Adipocyte (in vitro differentiated cells): ENCODE data around the gene SPATA17.
A peak's percentile ranks its signal among the peaks of the same experiment; 100 is the strongest.

Experiments
- DNase-seq: peaks from one replicate; pipeline ENCODE4 v3.0.0-alpha.2; 2015; ENCODE audit warnings: low read depth
- H3K27me3 ChIP-seq: replicated peaks from 2 replicates; pipeline ENCODE4 v1.7.0; 2013; ENCODE audit warnings: mild to moderate bottlenecking, low read length, moderate library complexity; ENCODE audit not compliant: control insufficient read depth, insufficient read depth
- H3K36me3 ChIP-seq: 2 replicates; pipeline ENCODE4 v1.7.0; 2013; ENCODE audit warnings: low read length, mild to moderate bottlenecking, moderate library complexity; ENCODE audit not compliant: control insufficient read depth, insufficient read depth, severe bottlenecking
- H3K4me1 ChIP-seq: 2 replicates; pipeline ENCODE4 v1.7.0; 2013; ENCODE audit warnings: mild to moderate bottlenecking, low read length, moderate library complexity; ENCODE audit not compliant: control insufficient read depth, insufficient read depth
- H3K4me3 ChIP-seq: 2 replicates; pipeline ENCODE4 v1.7.0; 2013; ENCODE audit warnings: mild to moderate bottlenecking, low read length, moderate library complexity
- H3K9ac ChIP-seq: 2 replicates; pipeline ENCODE4 v1.7.0; 2013; ENCODE audit warnings: mild to moderate bottlenecking, low read length, moderate library complexity
- H3K9me3 ChIP-seq: 2 replicates; pipeline ENCODE4 v1.7.0; 2013; ENCODE audit warnings: mild to moderate bottlenecking, low read length, moderate library complexity; ENCODE audit not compliant: control insufficient read depth

Gene SPATA17

DNA sequence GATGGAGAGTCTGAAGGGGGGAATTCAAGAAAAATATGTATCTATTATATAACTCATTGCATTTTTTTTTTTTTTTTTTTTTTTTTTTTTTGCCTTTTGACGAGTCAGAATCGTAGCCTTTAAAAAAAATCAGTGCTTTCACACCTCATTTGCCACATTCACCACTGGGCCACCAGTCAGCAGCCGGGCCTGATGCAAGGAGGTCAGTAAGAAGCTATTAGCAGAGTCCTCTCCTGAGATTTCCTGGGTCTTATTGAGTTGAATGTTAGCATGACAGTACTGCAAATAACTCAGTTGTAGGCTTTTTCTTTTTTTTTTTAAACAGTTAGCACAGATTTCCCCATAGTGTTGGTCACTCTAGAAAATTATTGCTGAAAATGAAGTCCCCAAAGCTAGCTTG is 139.8 kb downstream of the SPATA17 start:
- no peak for DNase-seq
- Histone ChIP-seq H3K4me3 (no peak overlapping the region), H3K36me3 (no peaks in the 10 kb centered on the region), H3K9ac (no peak overlapping the region), H3K9me3 (no peaks in the 10 kb centered on the region), H3K4me1 (peaks cover 3% of the 10 kb centered on the region), H3K27me3 (no peaks in the 10 kb centered on the region)

DNA sequence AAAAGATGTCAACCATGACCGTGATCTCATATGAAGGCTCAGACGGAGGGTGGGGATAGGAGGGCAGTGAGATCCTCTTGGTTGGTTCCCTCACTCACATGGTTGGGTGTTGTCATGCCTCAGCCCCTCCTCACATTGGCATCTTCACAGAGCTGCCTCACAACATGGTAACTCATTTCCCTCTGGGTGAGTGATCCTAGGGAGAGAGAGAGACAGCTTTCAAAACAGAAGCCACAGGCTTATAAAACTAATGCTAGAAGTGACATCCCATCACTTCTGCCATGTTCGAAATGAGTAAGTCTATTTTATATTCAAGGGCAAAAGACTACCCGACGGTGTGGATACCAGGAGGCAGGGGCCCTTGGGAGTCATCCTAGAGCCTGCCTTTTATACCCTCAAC is 145.5 kb downstream of the SPATA17 start:
- Histone ChIP-seq H3K4me1 (no peaks in the 10 kb centered on the region), H3K36me3 (no peaks in the 10 kb centered on the region), H3K9ac (no peak overlapping the region), H3K27me3 (no peaks in the 10 kb centered on the region), H3K9me3 (no peaks in the 10 kb centered on the region), H3K4me3 (no peak overlapping the region)
- no peak for DNase-seq

DNA sequence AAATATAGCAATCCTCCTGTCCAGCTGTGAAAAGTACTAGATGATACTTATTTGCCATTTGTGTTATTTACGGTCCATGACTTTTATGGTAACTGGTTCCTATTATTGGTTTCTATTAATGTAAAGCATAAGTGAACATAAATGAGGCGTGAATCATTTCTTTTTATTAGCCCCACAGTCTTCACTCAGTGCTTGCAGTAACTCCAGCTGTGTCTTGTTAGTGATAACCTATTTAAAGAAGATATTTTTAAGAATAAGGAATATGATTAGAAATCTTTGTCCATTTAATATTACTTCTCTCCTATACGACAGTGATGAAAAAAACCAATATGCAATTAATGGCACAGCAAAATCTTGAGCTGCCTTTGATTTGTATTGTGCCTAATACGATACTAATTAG is 149.9 kb downstream of the SPATA17 start:
- Histone ChIP-seq H3K36me3 (no peaks in the 10 kb centered on the region), H3K9ac (no peak overlapping the region), H3K4me1 (no peaks in the 10 kb centered on the region), H3K27me3 (no peaks in the 10 kb centered on the region), H3K4me3 (no peak overlapping the region), H3K9me3 (no peaks in the 10 kb centered on the region)
- DNase-seq = no peak

DNA sequence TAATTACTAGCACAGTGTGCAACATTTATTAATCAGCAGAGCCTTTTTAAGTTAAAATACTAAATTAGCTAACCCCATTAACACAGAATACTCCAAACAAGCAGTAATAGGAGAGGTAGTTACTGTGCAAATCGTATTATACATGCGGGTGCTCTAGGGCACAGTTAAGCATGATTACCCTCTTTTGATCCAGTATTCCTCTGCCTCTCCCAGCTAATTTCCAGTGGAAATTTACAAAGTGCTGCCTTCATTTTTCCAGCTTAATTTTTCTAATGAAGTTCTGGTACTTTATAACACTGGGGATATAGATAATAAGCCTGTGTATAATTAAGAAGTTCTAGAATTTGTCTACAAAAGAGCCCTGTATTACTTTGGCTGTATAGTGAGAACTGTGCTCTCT is 159.9 kb downstream of the SPATA17 start:
- Histone ChIP-seq H3K4me1 (no peaks in the 10 kb centered on the region), H3K9me3 (no peaks in the 10 kb centered on the region), H3K27me3 (no peaks in the 10 kb centered on the region), H3K9ac (no peak overlapping the region), H3K36me3 (no peaks in the 10 kb centered on the region), H3K4me3 (no peak overlapping the region)
- DNase-seq = no peak

DNA sequence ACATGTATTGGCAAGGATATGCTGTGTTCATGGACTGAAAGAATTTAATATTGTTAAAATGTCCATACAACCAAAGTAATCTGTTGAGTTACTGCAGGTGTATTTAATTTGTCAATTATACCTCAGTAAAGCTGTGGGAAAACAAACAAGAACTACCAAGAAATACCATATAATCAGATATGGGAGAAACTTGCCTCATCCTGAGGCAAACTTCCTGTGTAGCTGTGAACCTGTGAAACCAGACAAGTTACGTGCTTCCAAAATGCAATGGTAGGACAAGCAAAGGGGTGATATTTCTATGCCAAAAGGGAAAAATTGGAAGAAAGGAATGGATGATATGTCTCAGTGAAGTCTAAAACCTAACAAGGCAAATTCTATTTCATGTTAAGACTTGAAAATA is 174.6 kb downstream of the SPATA17 start:
- no peaks in the 10 kb centered on the region for H3K4me1 ChIP-seq

DNA sequence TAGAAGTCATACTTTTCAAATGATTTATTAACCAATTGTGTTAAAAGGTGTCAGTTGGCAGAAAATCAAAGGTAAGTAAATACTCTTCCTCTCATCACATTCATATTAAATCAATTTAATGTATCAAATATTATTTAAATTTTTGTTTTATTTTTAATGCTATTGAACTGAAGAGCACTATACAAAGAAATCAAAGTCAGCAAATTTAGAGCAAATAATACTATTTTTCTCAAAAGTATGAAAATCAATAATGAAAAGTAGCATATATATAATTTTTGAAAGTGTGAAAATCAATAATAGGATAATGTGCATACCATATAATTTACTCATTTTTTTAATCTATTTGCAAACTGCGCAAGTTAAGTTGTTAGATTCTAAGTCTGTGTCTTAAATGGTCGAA is 181.0 kb downstream of the SPATA17 start:
- no peak for DNase-seq

More for the DNA sequence above, 174.6 kb downstream of the SPATA17 start:
- Histone ChIP-seq H3K9ac (no peak overlapping the region), H3K4me3 (no peak overlapping the region), H3K27me3 (no peaks in the 10 kb centered on the region), H3K36me3 (no peaks in the 10 kb centered on the region), H3K9me3 (no peaks in the 10 kb centered on the region)
- no peak for DNase-seq

DNA sequence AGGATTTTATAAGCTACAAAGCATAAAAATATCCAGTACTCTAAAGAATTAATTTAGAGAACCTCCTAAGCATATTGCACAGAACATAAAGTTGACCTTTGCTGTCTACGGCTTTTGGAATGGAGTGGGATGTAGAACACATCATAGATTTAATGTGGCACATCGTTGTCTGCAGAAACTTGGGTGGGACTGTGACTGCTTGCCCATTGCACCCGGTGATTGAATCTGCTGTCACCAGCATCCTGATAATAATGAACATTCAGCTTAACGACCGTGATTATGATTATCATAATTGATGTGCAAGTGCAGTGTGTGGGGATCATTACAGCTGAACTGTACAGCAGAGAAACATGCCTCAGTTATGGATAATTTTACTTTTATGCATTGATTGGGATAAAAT is 181.9 kb downstream of the SPATA17 start:
- peaks cover 4% of the 10 kb centered on the region for H3K9me3 ChIP-seq
- no peaks in the 10 kb centered on the region for H3K36me3 ChIP-seq
- no peak for DNase-seq
- H3K4me1 ChIP-seq = no peaks in the 10 kb centered on the region
- no peak overlapping the region for H3K4me3 ChIP-seq
- no peaks in the 10 kb centered on the region for H3K27me3 ChIP-seq
- H3K9ac ChIP-seq = no peak overlapping the region

More for the DNA sequence above, 181.0 kb downstream of the SPATA17 start:
- Histone ChIP-seq H3K4me1 (no peaks in the 10 kb centered on the region), H3K9me3 (peaks cover 4% of the 10 kb centered on the region), H3K4me3 (no peak overlapping the region), H3K9ac (no peak overlapping the region), H3K36me3 (no peaks in the 10 kb centered on the region), H3K27me3 (no peaks in the 10 kb centered on the region)

DNA sequence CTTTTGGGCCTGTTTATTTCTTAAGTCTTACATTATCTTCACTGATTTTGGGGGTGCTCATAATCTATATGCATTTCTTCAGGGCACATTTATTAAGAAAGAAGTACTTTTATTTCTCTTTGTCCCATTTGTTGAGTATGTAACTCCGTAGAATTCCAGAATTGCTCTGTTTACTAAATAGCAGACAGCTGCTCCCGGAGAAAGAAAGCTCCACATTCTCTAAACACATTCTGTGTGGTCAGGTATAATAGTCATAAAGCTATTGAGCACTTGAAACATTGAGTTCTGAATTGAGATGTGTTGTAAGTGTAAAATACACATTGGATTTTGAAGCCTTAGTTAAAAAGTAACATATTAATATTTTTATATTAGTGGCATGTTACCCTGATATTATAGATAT is 206.5 kb downstream of the SPATA17 start:
- H3K4me1 ChIP-seq = no peaks in the 10 kb centered on the region
- no peak overlapping the region for H3K9ac ChIP-seq
- H3K36me3 ChIP-seq = no peaks in the 10 kb centered on the region
- no peak for DNase-seq
- no peaks in the 10 kb centered on the region for H3K9me3 ChIP-seq
- H3K4me3 ChIP-seq = no peak overlapping the region
- no peaks in the 10 kb centered on the region for H3K27me3 ChIP-seq

DNA sequence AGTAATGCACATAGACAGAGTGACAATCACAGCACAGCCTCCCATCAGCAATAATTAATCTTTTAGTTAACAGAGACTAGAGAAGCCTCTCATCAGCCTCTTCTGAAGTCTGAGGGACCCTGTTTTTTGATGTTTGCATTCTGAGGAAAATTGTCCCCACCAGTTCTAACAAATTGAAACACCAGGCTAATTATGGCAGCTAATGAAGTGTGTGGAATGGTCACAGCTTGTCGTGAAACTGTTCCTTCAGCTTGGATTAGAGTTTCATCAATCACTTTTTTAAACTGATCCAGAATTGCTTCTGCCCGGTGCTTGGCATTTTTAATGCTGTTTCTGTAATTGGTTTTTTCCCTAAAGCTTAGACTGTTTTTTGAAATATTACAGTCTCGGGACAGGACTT is 208.0 kb downstream of the SPATA17 start:
- no peaks in the 10 kb centered on the region for H3K4me1 ChIP-seq
- DNase-seq = no peak
- H3K9ac ChIP-seq = no peak overlapping the region
- H3K36me3 ChIP-seq = no peaks in the 10 kb centered on the region
- no peak overlapping the region for H3K4me3 ChIP-seq
- no peaks in the 10 kb centered on the region for H3K9me3 ChIP-seq
- H3K27me3 ChIP-seq = no peaks in the 10 kb centered on the region

DNA sequence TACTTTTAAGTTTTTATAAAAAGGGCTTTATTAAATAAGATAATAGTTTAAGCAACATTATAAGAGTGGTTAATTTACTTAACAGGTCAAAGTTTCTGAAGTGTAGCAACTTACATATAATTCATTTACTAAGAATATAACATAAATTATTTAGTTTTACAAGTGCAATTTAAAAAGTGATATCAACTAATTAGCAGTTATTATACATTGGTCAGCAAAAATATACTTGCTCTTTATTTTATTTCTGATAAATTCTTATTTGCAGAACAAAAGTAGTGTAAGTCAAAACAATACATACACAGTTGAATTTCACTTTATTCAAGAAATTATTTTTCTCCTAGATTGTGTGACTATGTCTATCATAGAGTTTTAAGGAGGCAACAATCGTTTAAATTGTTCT is 215.6 kb downstream of the SPATA17 start:
- Histone ChIP-seq H3K9ac (no peak overlapping the region), H3K27me3 (no peaks in the 10 kb centered on the region), H3K4me1 (no peaks in the 10 kb centered on the region), H3K4me3 (no peak overlapping the region), H3K9me3 (no peaks in the 10 kb centered on the region), H3K36me3 (no peaks in the 10 kb centered on the region)
- DNase-seq = no peak

DNA sequence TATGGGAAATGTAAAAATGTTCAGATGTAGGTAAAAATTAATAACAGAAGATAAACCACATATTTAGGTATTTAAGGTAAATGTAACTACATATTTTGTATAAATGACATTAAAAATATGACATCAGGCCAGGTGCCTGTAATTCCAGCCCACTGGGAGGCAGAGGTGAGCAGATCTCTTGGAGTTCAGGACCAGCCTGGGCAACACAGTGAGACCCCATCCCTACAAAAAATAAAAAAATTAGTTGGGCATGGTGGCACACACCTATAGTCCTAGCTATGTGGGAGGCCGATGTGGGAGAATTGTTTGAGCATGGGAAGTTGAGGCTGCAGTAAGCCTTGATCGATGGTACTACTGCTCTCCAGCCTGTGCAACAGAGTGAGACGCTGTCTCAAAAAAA is 216.5 kb downstream of the SPATA17 start:
- H3K36me3 ChIP-seq = no peaks in the 10 kb centered on the region
- no peak overlapping the region for H3K4me3 ChIP-seq
- no peak for DNase-seq
- no peak overlapping the region for H3K9ac ChIP-seq
- no peaks in the 10 kb centered on the region for H3K27me3 ChIP-seq
- no peaks in the 10 kb centered on the region for H3K4me1 ChIP-seq
- no peaks in the 10 kb centered on the region for H3K9me3 ChIP-seq

DNA sequence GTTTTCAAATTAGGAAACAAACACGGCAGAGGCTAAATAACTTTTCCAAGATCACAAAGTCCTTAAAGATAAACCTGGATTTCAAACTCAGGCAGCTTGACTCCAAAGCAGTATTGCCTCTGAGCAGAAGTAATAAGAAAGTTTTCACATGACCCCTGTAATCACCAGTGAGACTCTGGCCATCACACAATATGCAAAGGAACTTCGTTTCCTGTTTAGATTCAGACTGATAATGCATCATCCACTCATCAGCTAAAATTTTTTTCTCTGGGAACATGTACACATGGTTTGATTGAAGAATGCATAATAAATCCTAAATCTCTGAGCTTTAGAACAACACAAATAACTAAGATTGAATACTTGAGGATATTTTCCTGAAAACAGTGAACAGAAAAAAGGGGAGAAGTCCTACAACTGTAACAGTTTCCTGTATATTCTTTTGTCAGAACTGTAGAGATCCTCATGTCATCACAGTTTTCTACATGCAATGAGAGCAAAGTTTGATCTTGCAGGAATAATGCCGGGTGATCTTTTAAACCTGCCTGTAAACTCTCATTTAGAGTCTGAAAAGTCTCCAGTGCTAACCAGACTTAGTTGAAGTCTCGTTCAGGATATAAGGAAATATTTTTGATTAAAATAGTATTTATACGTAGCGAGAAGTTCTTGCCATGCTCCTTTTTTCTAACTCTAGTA is 225.3 kb downstream of the SPATA17 start:
- no peak for DNase-seq
- Histone ChIP-seq H3K36me3 (no peaks in the 10 kb centered on the region), H3K9ac (no peak overlapping the region), H3K9me3 (peaks cover 13% of the 10 kb centered on the region), H3K4me3 (peak overlapping the region; percentile 19), H3K27me3 (no peaks in the 10 kb centered on the region), H3K4me1 (peaks cover 13% of the 10 kb centered on the region)
